ENCODE measurements around the gene LPP.
A peak's percentile ranks its signal among the peaks of the same experiment; 100 is the strongest.

The LPP gene

DNA sequence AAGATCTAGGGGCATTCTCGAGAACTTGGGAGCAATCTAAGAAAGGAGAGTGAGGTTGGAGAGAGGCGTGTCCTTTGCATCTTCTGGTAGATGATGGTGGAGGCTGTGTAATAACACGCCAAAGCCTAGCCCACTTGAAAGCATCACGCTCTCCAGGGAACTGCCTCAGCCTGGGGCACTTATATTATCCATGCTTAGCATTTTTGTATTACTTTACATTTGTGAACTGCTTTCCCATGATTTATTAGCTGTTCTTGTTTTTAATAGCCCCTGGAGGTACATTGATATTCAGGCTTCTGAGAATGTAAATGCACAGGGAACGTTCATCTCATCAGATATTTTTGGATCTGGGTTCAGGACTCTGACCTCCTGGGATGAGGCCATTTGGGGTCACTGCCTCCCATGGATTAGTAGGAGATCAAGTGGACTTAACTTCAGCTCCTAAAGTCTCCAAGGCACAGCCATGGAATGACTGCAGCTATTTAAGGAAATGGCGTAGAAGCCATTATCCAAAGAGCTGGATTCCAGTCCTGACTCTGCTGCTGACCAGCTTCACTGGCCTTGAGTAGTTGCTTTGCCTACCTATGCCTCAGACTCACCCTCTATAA is 124.9 kb downstream of the LPP start:
- Histone ChIP-seq H3K4me1 (ENCODE audit: insufficient read depth, low read length, severe bottlenecking) (peaks cover 31% of the 10 kb centered on the region), H3K27ac (ENCODE audit: low read depth, low read length, poor library complexity, severe bottlenecking) (no peak overlapping the region), H4K20me1 (ENCODE audit: insufficient read depth, low read length) (no peaks in the 10 kb centered on the region), H3K36me3 (ENCODE audit: insufficient read depth, low read length) (no peaks in the 10 kb centered on the region), H3K79me2 (ENCODE audit: insufficient read depth, low read length) (no peaks in the 10 kb centered on the region), H3K9ac (ENCODE audit: low read length) (no peak overlapping the region), H3K9me2 (ENCODE audit: low read depth, low read length) (no peaks in the 10 kb centered on the region), H3K9me3 (ENCODE audit: low read length) (no peaks in the 10 kb centered on the region), H3K4me2 (ENCODE audit: low read length) (no peak overlapping the region), H3K4me3 (ENCODE audit: low read depth, low read length, poor library complexity, severe bottlenecking) (no peak overlapping the region), H3K27me3 (ENCODE audit: insufficient read depth, low read length) (no peaks in the 10 kb centered on the region), H3F3A (ENCODE audit: insufficient read depth, low read length) (no peaks in the 10 kb centered on the region), H2AFZ (ENCODE audit: low read length) (no peak overlapping the region)
- TF ChIP-seq EZH2 (IDR thresholded peaks at IDR 0.05; ENCODE audit: borderline replicate concordance, low read length), result no peak
- TF ChIP-seq, protein P1, sequence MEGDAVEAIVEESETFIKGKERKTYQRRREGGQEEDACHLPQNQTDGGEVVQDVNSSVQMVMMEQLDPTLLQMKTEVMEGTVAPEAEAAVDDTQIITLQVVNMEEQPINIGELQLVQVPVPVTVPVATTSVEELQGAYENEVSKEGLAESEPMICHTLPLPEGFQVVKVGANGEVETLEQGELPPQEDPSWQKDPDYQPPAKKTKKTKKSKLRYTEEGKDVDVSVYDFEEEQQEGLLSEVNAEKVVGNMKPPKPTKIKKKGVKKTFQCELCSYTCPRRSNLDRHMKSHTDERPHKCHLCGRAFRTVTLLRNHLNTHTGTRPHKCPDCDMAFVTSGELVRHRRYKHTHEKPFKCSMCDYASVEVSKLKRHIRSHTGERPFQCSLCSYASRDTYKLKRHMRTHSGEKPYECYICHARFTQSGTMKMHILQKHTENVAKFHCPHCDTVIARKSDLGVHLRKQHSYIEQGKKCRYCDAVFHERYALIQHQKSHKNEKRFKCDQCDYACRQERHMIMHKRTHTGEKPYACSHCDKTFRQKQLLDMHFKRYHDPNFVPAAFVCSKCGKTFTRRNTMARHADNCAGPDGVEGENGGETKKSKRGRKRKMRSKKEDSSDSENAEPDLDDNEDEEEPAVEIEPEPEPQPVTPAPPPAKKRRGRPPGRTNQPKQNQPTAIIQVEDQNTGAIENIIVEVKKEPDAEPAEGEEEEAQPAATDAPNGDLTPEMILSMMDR (IDR thresholded peaks at IDR 0.05; ENCODE audit: low read length), result no peak

DNA sequence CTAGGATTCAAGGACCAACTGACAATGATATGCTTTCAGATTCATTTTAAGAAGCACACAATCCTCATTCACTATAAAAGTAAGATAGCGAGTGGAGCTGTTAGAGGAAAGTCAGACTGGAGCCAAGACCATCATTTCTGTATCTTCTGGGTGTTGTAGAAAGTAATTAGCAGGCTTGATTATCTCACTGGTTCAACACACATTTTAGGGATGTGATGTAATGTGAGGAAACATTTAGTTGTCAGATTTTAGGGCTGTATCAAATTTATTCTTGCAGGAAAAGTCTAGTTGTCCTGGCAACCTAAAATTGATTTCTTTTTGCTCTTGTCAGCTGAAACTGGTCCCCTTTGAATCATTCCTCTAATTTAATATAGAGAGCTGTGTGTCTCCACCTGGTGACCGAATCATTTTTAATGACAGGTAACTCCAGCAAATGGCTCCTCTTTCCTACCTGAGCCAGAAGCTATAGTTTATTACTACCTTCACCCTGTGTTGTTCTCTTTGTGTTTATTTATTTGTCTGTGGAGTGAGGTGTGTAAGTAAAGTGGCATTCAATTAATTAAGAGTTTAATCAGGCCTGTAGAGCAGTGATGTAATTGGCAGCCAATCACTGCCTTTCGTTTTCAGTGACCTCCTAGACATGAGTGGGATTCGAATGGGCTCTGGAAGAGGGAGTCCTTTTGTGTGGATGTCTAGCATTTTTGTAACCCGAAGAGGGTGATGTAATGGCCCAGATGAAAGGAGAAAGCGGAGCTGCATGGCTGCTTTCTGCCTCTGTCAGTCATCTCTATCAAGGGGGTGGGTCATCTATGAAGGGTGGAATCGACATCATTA is 125.8 kb downstream of the LPP start:
- no peaks in the 10 kb centered on the region for H3K36me3 ChIP-seq (ENCODE audit: insufficient read depth, low read length)
- no peaks in the 10 kb centered on the region for H3K79me2 ChIP-seq (ENCODE audit: insufficient read depth, low read length)
- TF ChIP-seq EZH2 (IDR thresholded peaks at IDR 0.05; ENCODE audit: borderline replicate concordance, low read length), result no peak
- TF ChIP-seq, protein P1 (IDR thresholded peaks at IDR 0.05; ENCODE audit: low read length), result peak; percentile 73
- H3K9me2 ChIP-seq (ENCODE audit: low read depth, low read length), result no peaks in the 10 kb centered on the region
- H3K4me1 ChIP-seq (ENCODE audit: insufficient read depth, low read length, severe bottlenecking), result peaks cover 36% of the 10 kb centered on the region
- no peak overlapping the region for H3K4me3 ChIP-seq (ENCODE audit: low read depth, low read length, poor library complexity, severe bottlenecking)
- H3K9me3 ChIP-seq (ENCODE audit: low read length), result no peaks in the 10 kb centered on the region
- no peaks in the 10 kb centered on the region for H3K27me3 ChIP-seq (ENCODE audit: insufficient read depth, low read length)
- H3K4me2 ChIP-seq (ENCODE audit: low read length), result no peak overlapping the region
- no peaks in the 10 kb centered on the region for H3F3A ChIP-seq (ENCODE audit: insufficient read depth, low read length)
- no peak overlapping the region; the same call in 1 of the 2 replicates for H3K9ac ChIP-seq (ENCODE audit: low read length)
- no peaks in the 10 kb centered on the region for H4K20me1 ChIP-seq (ENCODE audit: insufficient read depth, low read length)
- no peak overlapping the region for H3K27ac ChIP-seq (ENCODE audit: low read depth, low read length, poor library complexity, severe bottlenecking)
- no peak overlapping the region for H2AFZ ChIP-seq (ENCODE audit: low read length)

DNA sequence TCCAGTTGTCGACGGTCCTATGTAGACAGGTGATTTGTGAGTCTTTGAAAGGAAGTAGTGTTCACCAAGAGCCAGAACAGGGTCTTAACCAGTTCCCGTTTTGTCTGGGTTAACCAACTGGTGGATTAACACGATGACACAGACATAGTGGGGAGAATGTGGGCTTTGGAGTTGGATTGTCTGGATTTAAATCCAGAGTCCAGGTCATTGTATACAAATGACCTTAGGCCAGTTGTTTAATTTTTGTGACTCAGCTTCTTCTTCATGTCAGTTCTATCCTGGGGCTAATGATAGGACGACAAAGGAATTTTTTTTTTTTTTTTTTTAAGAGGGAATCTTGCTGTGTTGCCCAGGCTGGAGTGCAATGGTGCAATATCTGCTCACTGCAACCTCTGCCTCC is 126.7 kb downstream of the LPP start:
- Histone ChIP-seq H3K27ac (ENCODE audit: low read depth, low read length, poor library complexity, severe bottlenecking) (no peak overlapping the region), H2AFZ (ENCODE audit: low read length) (no peak overlapping the region), H3K4me1 (ENCODE audit: insufficient read depth, low read length, severe bottlenecking) (peaks cover 38% of the 10 kb centered on the region), H4K20me1 (ENCODE audit: insufficient read depth, low read length) (no peaks in the 10 kb centered on the region), H3K4me3 (ENCODE audit: low read depth, low read length, poor library complexity, severe bottlenecking) (no peak overlapping the region), H3K79me2 (ENCODE audit: insufficient read depth, low read length) (no peaks in the 10 kb centered on the region), H3K4me2 (ENCODE audit: low read length) (no peak overlapping the region), H3K9me3 (ENCODE audit: low read length) (no peaks in the 10 kb centered on the region), H3F3A (ENCODE audit: insufficient read depth, low read length) (no peaks in the 10 kb centered on the region), H3K9me2 (ENCODE audit: low read depth, low read length) (no peaks in the 10 kb centered on the region), H3K9ac (ENCODE audit: low read length) (no peak overlapping the region), H3K27me3 (ENCODE audit: insufficient read depth, low read length) (no peaks in the 10 kb centered on the region), H3K36me3 (ENCODE audit: insufficient read depth, low read length) (no peaks in the 10 kb centered on the region)
- TF ChIP-seq, protein P1 (IDR thresholded peaks at IDR 0.05; ENCODE audit: low read length), result no peak
- TF ChIP-seq EZH2 (IDR thresholded peaks at IDR 0.05; ENCODE audit: borderline replicate concordance, low read length), result no peak
